Mesenchymal stem cell (in vitro differentiated cells and primary cell): ENCODE measurements around the gene ENTPD2.

Experiments used
- DNase-seq: peaks from one replicate; pipeline ENCODE4 v3.0.0-alpha.2; 2013
- H2AFZ ChIP-seq: one replicate; pipeline ENCODE4 v1.6.1; 2013; ENCODE audit warnings: low read depth, mild to moderate bottlenecking, control low read depth, inconsistent platforms, low read length, moderate library complexity
- H2AK5ac ChIP-seq: 2 replicates; pipeline ENCODE4 v1.6.1; 2013; ENCODE audit warnings: low read length, moderate library complexity, mild to moderate bottlenecking, inconsistent platforms; ENCODE audit not compliant: severe bottlenecking
- H2BK120ac ChIP-seq: one replicate; pipeline ENCODE4 v1.6.1; 2013; ENCODE audit warnings: low read depth, mild to moderate bottlenecking, inconsistent platforms, low read length, moderate library complexity
- H2BK12ac ChIP-seq, 2 experiments: one replicate each; pipeline ENCODE4 v1.6.1; 2013; ENCODE audit warnings: inconsistent platforms in 2 of 2, low read length in 2 of 2, mild to moderate bottlenecking in 2 of 2, moderate library complexity in 2 of 2, control low read depth in 1 of 2
- H2BK15ac ChIP-seq: one replicate; pipeline ENCODE4 v1.6.1; 2013; ENCODE audit warnings: mild to moderate bottlenecking, low read depth, inconsistent platforms; ENCODE audit not compliant: poor library complexity, severe bottlenecking
- H2BK5ac ChIP-seq: 2 replicates; pipeline ENCODE4 v1.6.1; 2013; ENCODE audit warnings: low read depth, mild to moderate bottlenecking, low read length, control low read depth, inconsistent platforms; ENCODE audit not compliant: poor library complexity, severe bottlenecking
- H3K14ac ChIP-seq, 2 experiments: one replicate each; pipeline ENCODE4 v1.6.1; 2013; ENCODE audit warnings: inconsistent platforms in 2 of 2, low read length in 2 of 2, control low read depth in 1 of 2, mild to moderate bottlenecking in 1 of 2, moderate library complexity in 1 of 2
- H3K18ac ChIP-seq, 2 experiments: one replicate each; pipeline ENCODE4 v1.6.1; 2013; ENCODE audit warnings: inconsistent platforms in 2 of 2, low read length in 2 of 2, control low read depth in 1 of 2, low read depth in 1 of 2, mild to moderate bottlenecking in 1 of 2
- H3K23ac ChIP-seq, 2 experiments: one replicate each; pipeline ENCODE4 v1.6.1; 2013; ENCODE audit warnings: inconsistent platforms in 2 of 2, low read length in 2 of 2, mild to moderate bottlenecking in 2 of 2, moderate library complexity in 2 of 2, control low read depth in 1 of 2
- H3K27ac ChIP-seq: 2 replicates; pipeline ENCODE4 v1.5.1; 2013; ENCODE audit warnings: mild to moderate bottlenecking, moderate library complexity, low read length, control low read depth, inconsistent platforms; ENCODE audit not compliant: poor library complexity, severe bottlenecking
- H3K27me3 ChIP-seq, 2 experiments: 2 replicates each; pipeline versions ENCODE4 v1.6.1 to v1.7.0; 2013; ENCODE audit warnings: low read length in 2 of 2, mild to moderate bottlenecking in 2 of 2, moderate library complexity in 2 of 2, control low read depth in 1 of 2, inconsistent platforms in 1 of 2; ENCODE audit not compliant: control insufficient read depth in 1 of 2, insufficient read depth in 1 of 2
- H3K36me3 ChIP-seq, 2 experiments: 2 replicates each; pipeline versions ENCODE4 v1.6.1 to v1.7.0; 2013; ENCODE audit warnings: low read length in 2 of 2, control low read depth in 1 of 2, inconsistent platforms in 1 of 2, low read depth in 1 of 2, mild to moderate bottlenecking in 1 of 2; ENCODE audit not compliant: insufficient read depth in 2 of 2, control insufficient read depth in 1 of 2
- H3K4ac ChIP-seq, 2 experiments: one replicate each; pipeline ENCODE4 v1.6.1; 2013; ENCODE audit warnings: inconsistent platforms in 2 of 2, low read length in 2 of 2, mild to moderate bottlenecking in 2 of 2, moderate library complexity in 2 of 2, control low read depth in 1 of 2, low read depth in 1 of 2
- H3K4me1 ChIP-seq: 2 replicates; pipeline ENCODE4 v1.6.1; 2013; ENCODE audit warnings: low read depth, low read length, control low read depth; ENCODE audit not compliant: control insufficient read depth, insufficient read depth
- H3K4me2 ChIP-seq: 2 replicates; pipeline ENCODE4 v1.6.1; 2013; ENCODE audit warnings: low read length, mild to moderate bottlenecking, inconsistent platforms; ENCODE audit not compliant: poor library complexity, severe bottlenecking
- H3K4me3 ChIP-seq, 2 experiments: 2 replicates each; pipeline versions ENCODE4 v1.5.1 to v1.7.0; 2013; ENCODE audit warnings: low read length in 2 of 2, mild to moderate bottlenecking in 2 of 2, control low read depth in 1 of 2, low read depth in 1 of 2; ENCODE audit not compliant: insufficient read depth in 1 of 2
- H3K79me1 ChIP-seq: replicated peaks from 2 replicates; pipeline ENCODE4 v1.6.1; 2013; ENCODE audit warnings: mild to moderate bottlenecking, control low read depth, low read length, inconsistent platforms; ENCODE audit not compliant: poor library complexity, severe bottlenecking
- H3K9ac ChIP-seq: 2 replicates; pipeline ENCODE4 v1.7.0; 2013; ENCODE audit warnings: mild to moderate bottlenecking, low read length, moderate library complexity
- H3K9me3 ChIP-seq: 2 replicates; pipeline ENCODE4 v1.7.0; 2013; ENCODE audit warnings: mild to moderate bottlenecking, low read length; ENCODE audit not compliant: control insufficient read depth
- H4K8ac ChIP-seq: one replicate; pipeline ENCODE4 v1.6.1; 2013; ENCODE audit warnings: inconsistent platforms, mild to moderate bottlenecking, low read length, moderate library complexity
- H4K91ac ChIP-seq: one replicate; pipeline ENCODE4 v1.6.1; 2013; ENCODE audit warnings: mild to moderate bottlenecking, low read length, inconsistent platforms
- WGBS: methylation state at CpG from one replicate; pipeline ENCODE4 v1.1.7; 2013; ENCODE audit warnings: mixed read lengths; 5-methylcytosine and 5-hydroxymethylcytosine counted together

ENTPD2 gene

GRCh38 chr9:137049544-137050449 lies 4.1 kb downstream of the ENTPD2 start:
- no peaks in the 10 kb centered on the region for H3K9me3 ChIP-seq
- H3K27me3 ChIP-seq, result peaks cover 73 to 79% of the 10 kb centered on the region in 2 experiments
- no peak overlapping the region for H4K91ac ChIP-seq
- no peak overlapping the region for H2BK12ac ChIP-seq
- no peak overlapping the region for H2BK5ac ChIP-seq
- H2AFZ ChIP-seq, result no peak overlapping the region
- no peaks in the 10 kb centered on the region for H3K79me1 ChIP-seq
- H2BK15ac ChIP-seq, result no peak overlapping the region
- H4K8ac ChIP-seq, result no peak overlapping the region
- no peak overlapping the region for H2AK5ac ChIP-seq
- no peak overlapping the region for H3K27ac ChIP-seq
- WGBS, result 48% methylated on average over 38 of the region's 38 CpGs
- H3K4me1 ChIP-seq, result peaks cover 30% of the 10 kb centered on the region
- peak overlapping the region in 1 of 2 experiments; percentile 51 for H3K23ac ChIP-seq
- no peak overlapping the region for H3K18ac ChIP-seq
- H3K4me3 ChIP-seq, result no peak overlapping the region
- no peaks in the 10 kb centered on the region for H3K36me3 ChIP-seq
- H3K4me2 ChIP-seq, result no peak overlapping the region
- peak; percentile 32 for DNase-seq
- no peak overlapping the region for H3K4ac ChIP-seq
- H3K14ac ChIP-seq, result no peak overlapping the region
- no peak overlapping the region for H2BK120ac ChIP-seq
- H3K9ac ChIP-seq, result no peak overlapping the region

GRCh38 chr9:137048655-137049543 lies 5.0 kb downstream of the ENTPD2 start:
- Histone ChIP-seq H3K23ac (peak overlapping the region in 1 of 2 experiments; percentile 53), H3K4ac (no peak overlapping the region), H2BK15ac (no peak overlapping the region), H3K14ac (no peak overlapping the region), H3K79me1 (no peaks in the 10 kb centered on the region), H4K8ac (no peak overlapping the region), H3K27me3 (peaks cover 64 to 81% of the 10 kb centered on the region in 2 experiments), H2BK12ac (no peak overlapping the region), H3K18ac (no peak overlapping the region), H3K36me3 (no peaks in the 10 kb centered on the region), H3K4me2 (no peak overlapping the region), H4K91ac (no peak overlapping the region), H3K9me3 (no peaks in the 10 kb centered on the region), H2AFZ (no peak overlapping the region), H3K4me3 (no peak overlapping the region), H2BK120ac (no peak overlapping the region), H2BK5ac (no peak overlapping the region), H3K4me1 (peaks cover 34% of the 10 kb centered on the region), H2AK5ac (no peak overlapping the region), H3K27ac (no peak overlapping the region), H3K9ac (no peak overlapping the region)
- no peak for DNase-seq
- WGBS, result 62% methylated on average over 48 of the region's 72 CpGs

GRCh38 chr9:137046088-137046787 lies 7.6 kb downstream of the ENTPD2 start, which contains the start of gene NPDC1:
NPDC1 (minus strand) TSS chr9:137046177; CDS start chr9:137045989, 188 bp downstream.
- no peaks in the 10 kb centered on the region for H3K79me1 ChIP-seq
- peak within 1 kb of the TSS in 1 of 2 experiments; percentile 81 for H3K14ac ChIP-seq
- DNase-seq, result peak; percentile 75
- peak within 1 kb of the TSS; percentile 54 for H4K91ac ChIP-seq
- peak within 1 kb of the TSS; percentile 72 for H3K9ac ChIP-seq
- H2BK120ac ChIP-seq, result peak within 1 kb of the TSS; percentile 42
- H3K4me1 ChIP-seq, result peaks cover 27% of the 10 kb centered on the region
- H2AFZ ChIP-seq, result peak within 1 kb of the TSS; percentile 96
- H3K18ac ChIP-seq, result peak within 1 kb of the TSS in 1 of 2 experiments; percentile 42
- peak within 1 kb of the TSS; percentile 55 for H4K8ac ChIP-seq
- no peak within 1 kb of the TSS for H2BK15ac ChIP-seq
- H3K9me3 ChIP-seq, result no peaks in the 10 kb centered on the region
- H2BK12ac ChIP-seq, result peak within 1 kb of the TSS in 1 of 2 experiments; percentile 37
- WGBS, result 1% methylated on average over 52 of the region's 57 CpGs
- H3K4me3 ChIP-seq, result peak within 1 kb of the TSS; percentile 63 to 82
- H3K4me2 ChIP-seq, result peak within 1 kb of the TSS; percentile 91
- H3K27me3 ChIP-seq, result peaks cover 37 to 70% of the 10 kb centered on the region in 2 experiments
- H3K27ac ChIP-seq, result no peak within 1 kb of the TSS
- H3K4ac ChIP-seq, result no peak within 1 kb of the TSS
- H3K23ac ChIP-seq, result peak within 1 kb of the TSS in 1 of 2 experiments; percentile 94
- no peak within 1 kb of the TSS for H2BK5ac ChIP-seq
- H2AK5ac ChIP-seq, result no peak within 1 kb of the TSS
- peaks cover 0 to 8% of the 10 kb centered on the region in 2 experiments for H3K36me3 ChIP-seq
